Left lobe of liver (tissue), 2 donors: ENCODE data around the gene GSK3B. TPM values are rescaled to one million over a fixed set of nuclear protein-coding genes. Genes with fewer than 3 reads are reported as not detected.

Experiments used
- ATAC-seq: fragments of 200-7000 bp; cut with Tn5 transposase; one replicate; pipeline ENCODE4 v1.9.1; 2020; ENCODE audit warnings: mild to moderate bottlenecking, moderate library complexity
- DNase-seq: peaks from one replicate; pipeline ENCODE4 v3.0.0-alpha.2; 2020; ENCODE audit warnings: low spot score
- total RNA-seq: library from RNA; stranded (reverse); gene quantifications from one replicate; pipeline ENCODE4 v1.2.1, GENCODE V29; 2021
- donor health status: DM: no; HTN: no; CAD: no; lungs with moderate emphysema.
- donor health status: DM: no; HTN: yes; CAD: no.

Gene GSK3B
- total RNA-seq, 1 donor from 2014 or later: 12.7 TPM

GRCh38 chr3:119786409-119786808 is 307.8 kb downstream of the GSK3B start:
- DNase-seq: peak; percentile 91
- peak; percentile 69 for ATAC-seq

GRCh38 chr3:119783883-119784282 is 310.4 kb downstream of the GSK3B start:
- ATAC-seq (no peak), DNase-seq (no peak)

- peak; percentile 12 for ATAC-seq
Measured at GRCh38 chr3:119783255-119783654, 311.0 kb downstream of the GSK3B start.

DNA sequence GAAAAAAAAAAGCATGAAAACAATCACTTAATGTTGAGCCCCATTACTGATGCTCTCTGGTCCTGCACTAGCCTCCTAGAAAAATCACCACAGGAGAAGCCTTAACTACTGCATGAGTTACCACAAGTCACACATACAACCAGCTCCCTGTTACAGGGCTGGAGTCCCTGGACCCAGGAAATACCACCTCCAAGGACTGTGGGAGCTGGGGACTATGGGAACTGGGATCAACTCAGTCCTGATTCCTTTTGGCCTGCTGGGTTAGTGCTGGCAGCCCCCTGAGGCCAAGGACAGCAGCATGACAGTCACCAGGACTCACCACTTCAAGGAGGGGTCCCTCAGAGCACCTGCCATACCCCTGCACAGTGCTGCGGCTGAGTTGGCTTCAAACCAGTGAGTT is 311.8 kb downstream of the GSK3B start:
- ATAC-seq (peak; percentile 24), DNase-seq (no peak)

More at GRCh38 chr3:119783255-119783654, 311.0 kb downstream of the GSK3B start:
- no peak for DNase-seq

- DNase-seq: peak; percentile 71
- peak; percentile 66 for ATAC-seq
Measured at GRCh38 chr3:119781330-119782198, 312.7 kb downstream of the GSK3B start, which contains the start of gene NR1I2. Gene NR1I2, plus strand, starts transcription at chr3:119782101.

GRCh38 chr3:119779731-119780383 is 314.4 kb downstream of the GSK3B start:
- DNase-seq (no peak), ATAC-seq (no peak)

- no peak for ATAC-seq
- no peak for DNase-seq
Measured at GRCh38 chr3:119778811-119779210, 315.4 kb downstream of the GSK3B start.

DNA sequence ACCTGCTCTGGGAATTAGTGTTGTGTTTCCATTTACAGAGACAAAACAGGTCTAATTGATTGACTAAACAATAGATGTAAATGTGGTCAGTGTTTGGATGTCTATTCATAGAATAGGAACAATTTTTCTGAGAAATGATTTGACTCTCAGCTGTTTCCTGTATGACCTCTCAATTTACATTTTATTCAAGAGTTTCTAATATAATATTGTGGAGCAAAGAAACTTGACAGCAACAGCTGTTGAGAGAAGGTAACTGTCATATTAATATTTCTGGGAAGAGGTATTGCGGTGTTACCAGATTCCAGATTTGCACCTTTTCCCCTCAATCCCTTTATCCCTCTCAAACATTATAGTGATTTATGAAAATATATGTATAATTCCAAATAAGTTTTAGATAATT is 316.1 kb downstream of the GSK3B start:
- ATAC-seq (no peak), DNase-seq (no peak)

- no peak for ATAC-seq
- DNase-seq: no peak
Measured at GRCh38 chr3:119776304-119776703, 317.9 kb downstream of the GSK3B start.

GRCh38 chr3:119774444-119774843 is 319.8 kb downstream of the GSK3B start:
- DNase-seq (no peak), ATAC-seq (no peak)

Other genes with a start within 250 kb of the GSK3B start
- not detected for gene GPR156, start 190.8 kb upstream of the GSK3B start, total RNA-seq